Activated CD8-positive, alpha-beta memory T cell treated with anti-CD3 and anti-CD28 coated beads, Interleukin-2, amount 10 ng/mL, durations not matched to agents 7 days and 5 days (primary cell): ENCODE data around the gene RXFP2. TPM values are rescaled to one million over a fixed set of nuclear protein-coding genes. Genes with fewer than 3 reads are reported as not detected.

Experiments
- ATAC-seq: fragments of 150-1000 bp; cut with Tn5 transposase; one replicate; pipeline ENCODE4 v1.10.0; 2021; ENCODE audit warnings: moderate library complexity
- CTCF ChIA-PET: fragments of 350-600 bp; sonication (Branson Sonifier 250); formaldehyde crosslinking; loops from one replicate; lab custom pipeline; 2021; ENCODE audit warnings: antibody characterized with exemption; lab: Charles Lee
- DNase-seq: peaks from one replicate; pipeline ENCODE4 v3.0.0-alpha.2; 2020
- H3K27ac Mint-ChIP-seq: one replicate; pipeline ENCODE4 v1.8.0; 2021; ENCODE audit warnings: mild to moderate bottlenecking, mixed read lengths
- H3K27me3 Mint-ChIP-seq: one replicate; pipeline ENCODE4 v1.8.0; 2021; ENCODE audit warnings: mixed read lengths
- H3K36me3 Mint-ChIP-seq: one replicate; pipeline ENCODE4 v1.8.0; 2021; ENCODE audit warnings: mild to moderate bottlenecking, mixed read lengths
- H3K4me1 Mint-ChIP-seq: one replicate; pipeline ENCODE4 v1.8.0; 2021; ENCODE audit warnings: mixed read lengths
- H3K4me3 Mint-ChIP-seq: one replicate; pipeline ENCODE4 v1.8.0; 2021; ENCODE audit warnings: mild to moderate bottlenecking, moderate library complexity, mixed read lengths
- H3K9me3 Mint-ChIP-seq: one replicate; pipeline ENCODE4 v1.8.0; 2022; ENCODE audit warnings: low read depth, mixed read lengths
- total RNA-seq, 2 experiments: library from RNA; stranded (reverse); gene quantifications; one replicate each; pipeline ENCODE4 v1.2.3, GENCODE V29; 2021

The RXFP2 gene
- total RNA-seq, 2 experiments from 2014 or later: not detected

GRCh38 chr13:31815361-31816144 lies 76.2 kb downstream of the RXFP2 start:
- Mint-ChIP-seq H3K9me3 (peaks cover 19% of the 10 kb centered on the region), H3K27me3 (no peaks in the 10 kb centered on the region), H3K36me3 (no peaks in the 10 kb centered on the region), H3K4me1 (no peaks in the 10 kb centered on the region), H3K4me3 (no peak overlapping the region), H3K27ac (no peak overlapping the region)
- CTCF ChIA-PET: no interaction called here
- DNase-seq: no peak
- no peak for ATAC-seq

GRCh38 chr13:31818236-31818635 lies 78.9 kb downstream of the RXFP2 start:
- DNase-seq (no peak), ATAC-seq (no peak)
- Mint-ChIP-seq H3K27ac (no peak overlapping the region), H3K27me3 (no peaks in the 10 kb centered on the region), H3K4me3 (no peak overlapping the region), H3K4me1 (no peaks in the 10 kb centered on the region), H3K36me3 (no peaks in the 10 kb centered on the region), H3K9me3 (peaks cover 15% of the 10 kb centered on the region)
- CTCF ChIA-PET: no interaction called here

GRCh38 chr13:31824705-31825517 lies 85.6 kb downstream of the RXFP2 start:
- CTCF ChIA-PET: interaction anchor here (1.3 kb wide), 1 partner anchor 490 kb away, joined by 3 read pairs; the partner anchor contains the start of genes BRCA2 and ZAR1L
- DNase-seq: no peak
- Mint-ChIP-seq H3K9me3 (no peaks in the 10 kb centered on the region), H3K36me3 (no peaks in the 10 kb centered on the region), H3K27ac (no peak overlapping the region), H3K4me1 (no peaks in the 10 kb centered on the region), H3K4me3 (no peak overlapping the region), H3K27me3 (peaks cover 2% of the 10 kb centered on the region)
- ATAC-seq: no peak

GRCh38 chr13:31826521-31826920 lies 87.2 kb downstream of the RXFP2 start:
- no peaks in the 10 kb centered on the region for H3K36me3 Mint-ChIP-seq
- H3K27me3 Mint-ChIP-seq: peaks cover 2% of the 10 kb centered on the region
- ATAC-seq (no peak), DNase-seq (no peak)
- CTCF ChIA-PET: no interaction called here
- H3K9me3 Mint-ChIP-seq: no peaks in the 10 kb centered on the region
- no peak overlapping the region for H3K27ac Mint-ChIP-seq
- no peak overlapping the region for H3K4me3 Mint-ChIP-seq
- no peaks in the 10 kb centered on the region for H3K4me1 Mint-ChIP-seq

GRCh38 chr13:31827707-31828106 lies 88.4 kb downstream of the RXFP2 start:
- Mint-ChIP-seq H3K4me3 (no peak overlapping the region), H3K4me1 (no peaks in the 10 kb centered on the region), H3K36me3 (no peaks in the 10 kb centered on the region), H3K27ac (no peak overlapping the region), H3K27me3 (peaks cover 2% of the 10 kb centered on the region), H3K9me3 (no peaks in the 10 kb centered on the region)
- no peak for ATAC-seq
- CTCF ChIA-PET: no interaction called here
- no peak for DNase-seq

- ATAC-seq: no peak
- Mint-ChIP-seq H3K4me3 (no peak overlapping the region), H3K27me3 (peaks cover 5% of the 10 kb centered on the region), H3K9me3 (peaks cover 3% of the 10 kb centered on the region), H3K36me3 (no peaks in the 10 kb centered on the region), H3K27ac (no peak overlapping the region), H3K4me1 (no peaks in the 10 kb centered on the region)
- CTCF ChIA-PET: no interaction called here
- no peak for DNase-seq
These were observed 96.6 kb downstream of the RXFP2 start for GRCh38 chr13:31835932-31836331.

GRCh38 chr13:31843044-31843443 lies 103.7 kb downstream of the RXFP2 start:
- Mint-ChIP-seq H3K27ac (no peak overlapping the region), H3K4me3 (no peak overlapping the region), H3K4me1 (peaks cover 6% of the 10 kb centered on the region), H3K9me3 (no peaks in the 10 kb centered on the region), H3K27me3 (peaks cover 48% of the 10 kb centered on the region), H3K36me3 (no peaks in the 10 kb centered on the region)
- CTCF ChIA-PET: no interaction called here
- ATAC-seq (no peak), DNase-seq (no peak)

GRCh38 chr13:31846182-31846938 lies 107.0 kb downstream of the RXFP2 start:
- CTCF ChIA-PET: interaction anchor here (1.2 kb wide), 1 partner anchor 64 kb away, joined by 4 read pairs; no protein-coding TSS in a partner anchor
- ATAC-seq: peak; percentile 99
- Mint-ChIP-seq H3K9me3 (no peaks in the 10 kb centered on the region), H3K36me3 (no peaks in the 10 kb centered on the region), H3K4me1 (peaks cover 6% of the 10 kb centered on the region), H3K27me3 (peaks cover 62% of the 10 kb centered on the region), H3K4me3 (peak overlapping the region; percentile 70), H3K27ac (no peak overlapping the region)
- peak; percentile 72 for DNase-seq

GRCh38 chr13:31846961-31847752 lies 107.8 kb downstream of the RXFP2 start:
- CTCF ChIA-PET: no interaction called here
- peaks cover 62% of the 10 kb centered on the region for H3K27me3 Mint-ChIP-seq
- no peak overlapping the region for H3K27ac Mint-ChIP-seq
- H3K4me1 Mint-ChIP-seq: peaks cover 6% of the 10 kb centered on the region
- H3K9me3 Mint-ChIP-seq: no peaks in the 10 kb centered on the region
- ATAC-seq: peak; percentile 24
- no peak for DNase-seq
- H3K36me3 Mint-ChIP-seq: no peaks in the 10 kb centered on the region
- H3K4me3 Mint-ChIP-seq: peak overlapping the region; percentile 62

GRCh38 chr13:31848621-31849020 lies 109.3 kb downstream of the RXFP2 start:
- peaks cover 6% of the 10 kb centered on the region for H3K4me1 Mint-ChIP-seq
- no peaks in the 10 kb centered on the region for H3K36me3 Mint-ChIP-seq
- DNase-seq: no peak
- H3K4me3 Mint-ChIP-seq: no peak overlapping the region
- H3K27ac Mint-ChIP-seq: no peak overlapping the region
- no peak for ATAC-seq
- no peaks in the 10 kb centered on the region for H3K9me3 Mint-ChIP-seq
- H3K27me3 Mint-ChIP-seq: peaks cover 56% of the 10 kb centered on the region
- CTCF ChIA-PET: no interaction called here

- Mint-ChIP-seq H3K27ac (no peak overlapping the region), H3K4me3 (no peak overlapping the region), H3K27me3 (peaks cover 50% of the 10 kb centered on the region), H3K36me3 (no peaks in the 10 kb centered on the region), H3K4me1 (peaks cover 6% of the 10 kb centered on the region), H3K9me3 (no peaks in the 10 kb centered on the region)
- ATAC-seq: no peak
- DNase-seq: no peak
- CTCF ChIA-PET: no interaction called here
These were observed 109.9 kb downstream of the RXFP2 start for GRCh38 chr13:31849206-31849605.

- no peak overlapping the region for H3K27ac Mint-ChIP-seq
- no peak overlapping the region for H3K4me3 Mint-ChIP-seq
- H3K27me3 Mint-ChIP-seq: peaks cover 41% of the 10 kb centered on the region
- ATAC-seq (no peak), DNase-seq (no peak)
- no peaks in the 10 kb centered on the region for H3K36me3 Mint-ChIP-seq
- no peaks in the 10 kb centered on the region for H3K9me3 Mint-ChIP-seq
- H3K4me1 Mint-ChIP-seq: peaks cover 6% of the 10 kb centered on the region
- CTCF ChIA-PET: no interaction called here
These were observed 110.8 kb downstream of the RXFP2 start for GRCh38 chr13:31850041-31850555.
